ENCODE data around the gene DMTF1.
"Not testable (repeated sequence)": the region's sequence is repeated elsewhere in the genome, so short reads cannot be mapped to it uniquely, and the experiment has no call there.

DMTF1 gene

DNA sequence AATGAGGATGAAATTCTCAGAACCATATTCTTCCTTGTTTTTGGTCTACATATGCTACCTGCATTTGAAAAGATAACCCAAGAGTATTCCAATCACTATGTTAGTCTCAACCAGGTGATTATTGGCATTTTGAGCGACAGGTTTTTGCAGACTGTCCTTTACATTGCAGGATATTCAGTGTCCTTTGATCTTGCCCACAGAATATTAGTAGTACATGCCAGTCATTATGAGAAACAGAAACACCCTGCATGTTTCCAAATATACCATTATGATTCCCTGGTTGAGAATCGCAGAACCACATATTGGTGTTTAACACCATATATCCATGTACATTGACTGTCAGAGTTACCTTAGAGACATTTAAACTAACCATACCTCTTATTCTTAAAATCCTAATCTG is 36.7 kb downstream of the DMTF1 start:
- in situ Hi-C loops (cut with HindIII; ENCODE audit: low pct_unique_long_range_greater_than_20kb, low sequenced_read_pairs) = no loop called here
- no peak for DNase-seq (ENCODE audit: low read depth in 1 of 2, low spot score in 1 of 2)
- no peak for TF ChIP-seq JUND (IDR thresholded peaks at IDR 0.05; ENCODE audit: low read depth)

DNA sequence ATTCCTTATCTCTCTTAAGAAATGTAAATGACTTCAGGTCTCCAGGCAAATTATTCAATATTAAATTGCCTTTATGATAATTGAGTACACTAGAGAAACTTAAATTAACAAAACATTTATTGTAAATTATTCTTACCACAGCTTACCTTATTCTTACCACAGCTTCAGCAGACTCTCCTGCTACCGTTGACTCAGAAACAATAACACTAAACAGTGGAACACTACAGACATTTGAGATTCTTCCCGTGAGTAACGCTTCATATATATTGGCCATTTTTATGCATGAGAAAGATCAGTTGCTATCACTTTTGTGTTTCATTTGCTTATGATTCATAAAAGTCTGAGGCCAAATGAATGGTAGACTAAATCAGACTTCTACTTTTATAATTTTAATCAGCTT is 38.5 kb downstream of the DMTF1 start:
- in situ Hi-C loops (cut with HindIII; ENCODE audit: low pct_unique_long_range_greater_than_20kb, low sequenced_read_pairs) = no loop called here

DNA sequence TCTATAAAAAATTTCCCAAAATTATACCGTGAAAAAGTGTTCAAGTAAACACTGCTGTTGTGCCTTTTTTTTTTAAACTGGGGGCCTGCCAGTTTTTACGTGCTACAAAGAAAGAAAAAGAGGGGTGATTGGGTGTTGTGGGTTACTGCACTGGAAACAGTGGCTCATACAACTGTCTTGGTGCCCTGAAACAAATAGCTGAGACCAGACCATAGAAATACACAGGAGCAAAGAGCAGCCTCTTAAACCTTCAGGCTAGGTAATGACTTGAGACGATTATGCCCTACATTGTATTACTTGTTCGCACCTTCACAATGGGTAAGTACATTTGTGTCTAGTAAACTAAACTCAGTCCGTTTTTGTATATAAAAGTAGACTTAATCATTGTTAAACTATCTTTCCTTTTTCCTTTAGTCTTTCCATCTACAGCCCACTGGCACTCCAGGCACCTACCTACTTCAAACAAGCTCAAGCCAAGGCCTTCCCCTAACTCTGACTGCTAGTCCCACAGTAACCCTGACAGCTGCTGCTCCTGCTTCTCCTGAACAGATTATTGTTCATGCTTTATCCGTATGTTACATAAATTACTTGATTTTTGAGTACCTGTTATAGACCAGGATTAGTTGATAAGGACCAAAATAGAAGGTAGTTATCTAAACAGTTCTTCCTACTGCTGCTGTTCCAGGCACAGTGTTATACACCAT is 40.7 kb downstream of the DMTF1 start:
- DNase-seq (ENCODE audit: low read depth in 1 of 2, low spot score in 1 of 2) = no peak
- TF ChIP-seq JUND (IDR thresholded peaks at IDR 0.05; ENCODE audit: low read depth) = no peak
- in situ Hi-C loops (cut with HindIII; ENCODE audit: low pct_unique_long_range_greater_than_20kb, low sequenced_read_pairs) = no loop called here

More for the DNA sequence above, 38.5 kb downstream of the DMTF1 start:
- no peak for TF ChIP-seq JUND (IDR thresholded peaks at IDR 0.05; ENCODE audit: low read depth)
- DNase-seq (ENCODE audit: low read depth in 1 of 2, low spot score in 1 of 2) = no peak

DNA sequence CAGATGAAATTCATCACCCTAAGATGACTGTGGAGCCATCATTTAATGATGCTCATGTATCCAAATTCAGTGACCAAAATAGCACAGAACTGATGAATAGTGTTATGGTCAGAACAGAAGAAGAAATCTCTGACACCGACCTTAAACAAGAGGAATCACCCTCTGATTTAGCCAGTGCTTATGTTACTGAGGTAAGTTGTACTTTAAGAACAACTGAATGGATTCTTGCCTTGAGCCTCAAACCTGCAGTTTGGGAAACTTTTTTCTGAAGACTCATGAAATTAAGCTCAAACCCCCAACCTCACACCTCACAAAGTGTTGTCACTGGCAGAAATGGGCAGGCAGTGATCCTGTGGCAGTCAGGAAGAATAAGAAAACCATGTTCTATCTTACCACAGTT is 41.7 kb downstream of the DMTF1 start:
- DNase-seq (ENCODE audit: low read depth in 1 of 2, low spot score in 1 of 2) = no peak
- in situ Hi-C loops (cut with HindIII; ENCODE audit: low pct_unique_long_range_greater_than_20kb, low sequenced_read_pairs) = no loop called here
- TF ChIP-seq JUND (IDR thresholded peaks at IDR 0.05; ENCODE audit: low read depth) = no peak

DNA sequence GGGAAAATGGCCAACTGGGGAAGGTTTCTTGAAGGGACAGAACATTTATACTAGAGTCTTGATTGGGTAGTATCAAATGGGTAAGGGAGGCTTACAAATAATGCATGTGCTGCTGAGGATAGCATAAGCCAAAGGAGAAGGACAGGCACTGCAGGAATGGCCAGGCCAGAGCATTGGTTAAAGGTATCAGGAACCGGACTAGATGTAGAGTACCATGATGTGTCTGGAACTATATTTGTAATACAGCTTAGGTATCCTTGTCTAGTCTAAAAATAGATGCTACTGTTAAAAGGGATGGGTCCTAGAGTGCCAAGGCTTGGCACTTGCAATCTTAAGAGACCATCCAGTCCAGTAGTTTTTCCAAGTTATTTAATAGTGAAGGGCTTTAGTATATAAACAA is 47.0 kb downstream of the DMTF1 start:
- DNase-seq (ENCODE audit: low read depth in 1 of 2, low spot score in 1 of 2) = no peak
- no peak for TF ChIP-seq JUND (IDR thresholded peaks at IDR 0.05; ENCODE audit: low read depth)
- in situ Hi-C loops (cut with HindIII; ENCODE audit: low pct_unique_long_range_greater_than_20kb, low sequenced_read_pairs) = no loop called here

DNA sequence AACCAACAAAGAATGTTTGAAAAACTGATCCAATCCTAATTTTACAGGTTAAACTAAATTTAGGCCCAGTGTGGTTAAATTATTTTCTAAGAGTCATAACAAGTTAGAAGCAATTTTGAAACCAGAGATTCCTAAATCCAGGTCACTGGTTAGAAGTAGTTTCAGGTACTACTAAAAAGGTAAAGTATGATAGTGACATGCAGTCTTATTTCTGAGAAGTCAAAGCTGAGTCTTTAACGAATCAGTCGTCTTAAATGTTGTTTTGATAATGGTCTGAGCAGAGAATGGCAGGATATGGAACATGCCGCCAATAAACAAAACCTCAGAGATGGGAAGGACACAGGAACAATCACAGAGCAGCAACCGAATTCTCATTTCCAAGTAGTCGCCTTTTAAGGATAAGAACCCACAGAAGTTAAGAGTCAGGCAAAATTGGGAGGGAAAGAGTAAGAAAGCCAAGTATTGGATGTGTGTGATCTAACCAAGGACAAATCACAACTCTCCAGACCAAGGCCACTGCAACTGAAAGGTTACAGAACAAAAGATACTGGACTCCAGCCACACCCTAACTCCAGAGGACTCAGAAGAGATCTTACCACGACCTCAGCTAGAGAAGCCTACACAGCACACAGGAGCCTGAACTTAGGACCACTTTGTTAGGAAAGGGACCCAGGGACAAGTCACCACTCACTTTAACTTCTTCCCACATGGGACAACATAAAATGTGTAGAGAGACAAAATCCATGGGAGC is 47.6 kb downstream of the DMTF1 start:
- in situ Hi-C loops (cut with HindIII; ENCODE audit: low pct_unique_long_range_greater_than_20kb, low sequenced_read_pairs) = no loop called here
- no peak for DNase-seq (ENCODE audit: low read depth in 1 of 2, low spot score in 1 of 2)
- TF ChIP-seq JUND (IDR thresholded peaks at IDR 0.05; ENCODE audit: low read depth) = no peak

DNA sequence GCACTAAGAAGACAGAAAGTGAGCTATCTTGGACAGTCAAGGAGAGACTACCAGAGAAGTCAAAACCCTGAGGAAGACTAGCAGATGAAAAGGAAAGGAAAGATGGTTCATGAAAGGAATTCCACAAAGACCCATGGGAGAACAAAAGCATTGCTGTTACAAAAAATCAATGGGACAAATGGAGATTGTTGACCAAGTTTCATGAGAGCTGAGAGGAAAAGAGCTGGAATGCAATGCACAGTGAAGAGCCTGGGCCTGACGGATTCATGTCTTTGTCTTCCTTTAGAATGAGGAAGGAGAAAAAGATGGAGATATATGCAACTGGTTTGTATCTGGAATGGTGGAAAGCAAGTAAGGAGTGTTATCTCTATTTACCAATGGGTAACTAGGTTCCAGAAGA is 50.0 kb downstream of the DMTF1 start:
- in situ Hi-C loops (cut with HindIII; ENCODE audit: low pct_unique_long_range_greater_than_20kb, low sequenced_read_pairs) = no loop called here
- no peak for DNase-seq (ENCODE audit: low read depth in 1 of 2, low spot score in 1 of 2)
- TF ChIP-seq JUND (IDR thresholded peaks at IDR 0.05; ENCODE audit: low read depth) = no peak

DNA sequence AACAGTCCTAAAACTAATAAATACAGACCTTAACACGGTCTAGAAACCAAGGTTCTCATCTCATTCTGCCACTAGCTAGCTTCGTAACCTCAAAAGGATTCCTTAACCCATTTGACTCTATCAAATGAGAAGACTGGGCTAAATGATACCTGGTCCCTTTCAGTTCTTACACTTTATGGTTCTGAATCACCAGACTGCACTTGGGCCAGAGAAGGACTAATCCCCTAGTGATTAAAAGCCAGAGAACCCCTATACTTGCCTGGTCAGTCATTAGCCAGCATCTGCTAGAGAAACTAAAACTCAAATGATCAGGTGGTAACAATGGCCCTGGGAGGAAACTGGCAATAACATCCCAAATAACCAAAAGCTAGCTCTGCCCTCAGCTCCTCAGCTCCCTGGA is 50.5 kb downstream of the DMTF1 start:
- in situ Hi-C loops (cut with HindIII; ENCODE audit: low pct_unique_long_range_greater_than_20kb, low sequenced_read_pairs) = no loop called here
- no peak for DNase-seq (ENCODE audit: low read depth in 1 of 2, low spot score in 1 of 2)
- TF ChIP-seq JUND (IDR thresholded peaks at IDR 0.05; ENCODE audit: low read depth) = no peak

DNA sequence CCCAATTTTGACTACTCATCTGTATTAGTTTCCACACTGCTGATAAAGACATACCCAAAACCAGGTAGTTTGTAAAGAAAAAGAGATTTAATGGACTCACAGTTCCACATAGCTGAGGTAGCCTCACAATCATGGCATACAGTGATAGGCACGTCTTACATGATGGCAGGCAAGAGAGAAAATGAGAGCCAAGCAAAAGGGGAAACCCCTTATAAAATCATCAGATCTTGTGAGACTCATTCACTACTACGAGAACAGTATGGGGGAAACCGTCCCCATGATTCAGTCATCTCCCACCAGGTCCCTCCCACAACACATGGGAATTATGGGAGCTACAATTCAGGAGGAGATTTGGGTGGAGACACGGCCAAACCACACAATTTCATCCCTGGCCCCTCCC is 51.7 kb downstream of the DMTF1 start:
- DNase-seq (ENCODE audit: low read depth in 1 of 2, low spot score in 1 of 2); in situ Hi-C loops (cut with HindIII; ENCODE audit: low pct_unique_long_range_greater_than_20kb, low sequenced_read_pairs): not testable (repeated sequence)

DNA sequence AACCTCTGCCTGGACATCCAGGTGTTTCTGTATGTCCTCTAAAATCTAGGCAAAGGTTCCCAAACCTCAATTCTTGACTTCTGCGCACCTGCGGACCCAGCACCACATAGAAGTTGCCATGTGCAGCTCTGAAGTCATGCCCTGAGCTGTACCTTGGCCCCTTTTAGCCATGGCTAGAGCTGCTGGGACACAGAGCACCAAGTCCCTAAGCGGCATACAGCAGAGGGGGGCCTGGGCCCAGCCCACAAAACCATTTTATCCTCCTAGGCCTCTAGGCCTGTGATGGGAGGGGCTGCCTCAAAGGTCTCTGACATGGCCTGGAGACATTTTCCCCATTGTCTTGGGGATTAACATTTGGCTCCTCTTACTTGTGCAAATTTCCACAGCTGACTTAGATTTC is 52.7 kb downstream of the DMTF1 start:
- in situ Hi-C loops (cut with HindIII; ENCODE audit: low pct_unique_long_range_greater_than_20kb, low sequenced_read_pairs) = no loop called here
- no peak for TF ChIP-seq JUND (IDR thresholded peaks at IDR 0.05; ENCODE audit: low read depth)
- DNase-seq (ENCODE audit: low read depth in 1 of 2, low spot score in 1 of 2) = no peak

DNA sequence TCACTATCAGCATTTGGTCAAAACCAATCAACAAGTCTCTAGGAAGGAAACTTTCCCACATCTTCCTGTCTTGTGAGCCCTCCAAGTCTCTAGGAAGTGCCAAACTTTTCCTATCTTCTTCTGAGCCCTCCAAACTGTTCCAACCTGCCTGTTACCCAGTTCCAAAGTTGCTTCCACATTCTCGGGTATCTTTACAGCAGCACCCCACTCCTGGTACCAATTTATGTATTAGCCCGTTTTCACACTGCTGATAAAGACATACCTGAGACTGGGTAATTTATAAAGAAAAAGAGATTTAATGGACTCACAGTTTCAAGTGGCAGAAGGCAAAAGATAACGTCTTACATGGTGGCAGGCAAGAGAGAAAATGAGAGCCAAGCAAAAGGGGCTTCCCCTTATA is 53.4 kb downstream of the DMTF1 start:
- DNase-seq (ENCODE audit: low read depth in 1 of 2, low spot score in 1 of 2); in situ Hi-C loops (cut with HindIII; ENCODE audit: low pct_unique_long_range_greater_than_20kb, low sequenced_read_pairs): not testable (repeated sequence)

DNA sequence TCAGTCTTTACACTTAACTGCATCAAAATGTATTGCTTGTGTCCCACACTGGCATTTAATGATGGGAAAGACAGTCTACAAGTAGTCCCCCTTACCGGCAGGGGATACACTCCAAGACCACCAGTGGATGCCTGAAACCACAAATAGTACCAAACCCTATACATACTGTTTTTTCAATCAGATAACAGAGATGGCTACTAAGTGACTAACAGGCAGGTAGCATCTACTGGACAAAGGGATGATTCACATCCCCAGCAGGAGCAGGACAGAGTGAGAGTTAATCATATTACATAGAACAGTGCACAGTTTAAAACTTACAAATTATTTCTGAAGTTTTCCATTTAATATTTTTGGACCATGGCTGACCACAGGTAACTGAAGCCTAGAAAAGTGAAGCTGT is 54.1 kb downstream of the DMTF1 start:
- no peak for TF ChIP-seq JUND (IDR thresholded peaks at IDR 0.05; ENCODE audit: low read depth)
- in situ Hi-C loops (cut with HindIII; ENCODE audit: low pct_unique_long_range_greater_than_20kb, low sequenced_read_pairs) = no loop called here
- no peak for DNase-seq (ENCODE audit: low read depth in 1 of 2, low spot score in 1 of 2)

DNA sequence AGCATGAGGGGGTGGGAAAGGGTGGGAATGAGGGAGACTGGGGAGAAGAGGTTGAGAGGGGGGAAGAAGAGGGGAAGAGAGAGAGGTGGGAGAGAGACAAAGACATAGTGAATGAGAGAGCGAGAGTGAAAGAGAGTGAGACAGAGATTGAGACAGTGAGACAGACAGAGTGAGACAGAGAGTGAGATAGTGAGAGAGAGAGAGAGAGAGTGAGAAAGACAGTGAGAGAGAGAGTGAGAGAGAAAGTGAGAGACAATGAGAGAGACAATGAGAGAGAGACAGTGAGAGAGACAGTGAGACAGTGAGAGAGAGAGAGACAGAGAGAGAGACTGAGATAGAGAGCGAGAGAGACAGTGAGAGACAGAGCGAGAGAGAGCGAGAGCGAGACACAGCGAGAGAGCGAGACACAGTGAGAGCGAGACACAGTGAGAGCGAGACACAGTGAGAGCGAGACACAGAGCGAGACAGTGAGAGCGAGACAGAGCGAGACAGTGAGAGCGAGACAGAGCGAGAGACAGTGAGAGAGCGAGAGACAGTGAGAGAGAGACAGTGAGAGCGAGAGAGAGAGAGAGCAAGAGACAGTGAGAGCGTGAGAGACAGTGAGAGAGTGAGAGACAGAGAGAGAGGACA is 57.2 kb downstream of the DMTF1 start:
- in situ Hi-C loops (cut with HindIII; ENCODE audit: low pct_unique_long_range_greater_than_20kb, low sequenced_read_pairs) = no loop called here
- no peak for DNase-seq (ENCODE audit: low read depth in 1 of 2, low spot score in 1 of 2)
- no peak for TF ChIP-seq JUND (IDR thresholded peaks at IDR 0.05; ENCODE audit: low read depth)
